Karpas-422 (cell line): ENCODE data around the gene NELL2. TPM values are rescaled to one million over a fixed set of nuclear protein-coding genes. Genes with fewer than 3 reads are reported as not detected.

Source experiments
- DNase-seq: peaks from one replicate; pipeline ENCODE4 v3.0.0-alpha.2; 2015
- H2AFZ ChIP-seq: fragments of 200-600 bp; sonication (generic); 2 replicates; pipeline ENCODE4 v1.6.1; 2014; ENCODE audit warnings: antibody characterized with exemption, low read length, mixed read lengths
- H3K27ac ChIP-seq: fragments of 200-600 bp; sonication (generic); 2 replicates; pipeline ENCODE4 v1.5.1; 2014; ENCODE audit warnings: mild to moderate bottlenecking, low read length, moderate library complexity
- H3K27me3 ChIP-seq: fragments of 200-600 bp; sonication (generic); 2 replicates; pipeline ENCODE4 v1.6.1; 2014; ENCODE audit warnings: low read length, mixed read lengths
- H3K36me3 ChIP-seq: fragments of 200-600 bp; sonication (generic); 2 replicates; pipeline ENCODE4 v1.6.1; 2014; ENCODE audit warnings: low read length, mixed read lengths; ENCODE audit not compliant: insufficient read depth
- H3K4me1 ChIP-seq: fragments of 200-600 bp; sonication (generic); 2 replicates; pipeline ENCODE4 v1.6.1; 2014; ENCODE audit warnings: mild to moderate bottlenecking, low read length, mixed read lengths
- H3K4me2 ChIP-seq: fragments of 200-600 bp; sonication (generic); 2 replicates; pipeline ENCODE4 v1.6.1; 2014; ENCODE audit warnings: low read length, low read depth, mild to moderate bottlenecking; ENCODE audit not compliant: poor library complexity, severe bottlenecking
- H3K4me3 ChIP-seq: fragments of 200-600 bp; sonication (generic); 2 replicates; pipeline ENCODE4 v1.5.1; 2014; ENCODE audit warnings: mild to moderate bottlenecking, antibody characterized with exemption, low read length, mixed read lengths
- H3K79me2 ChIP-seq: fragments of 200-600 bp; sonication (generic); 2 replicates; pipeline ENCODE4 v1.6.1; 2014; ENCODE audit warnings: mild to moderate bottlenecking, low read length, mixed read lengths
- H3K9ac ChIP-seq: fragments of 200-600 bp; sonication (generic); 2 replicates; pipeline ENCODE4 v1.6.0; 2014; ENCODE audit warnings: low read length
- H3K9me2 ChIP-seq: fragments of 200-600 bp; sonication (generic), shearing (Covaris generic); replicated peaks from 2 replicates; pipeline ENCODE4 v1.6.0; 2014; ENCODE audit warnings: mild to moderate bottlenecking, low read length, moderate library complexity; ENCODE audit not compliant: insufficient read depth
- H3K9me3 ChIP-seq: fragments of 300-700, 200-600 bp; sonication (generic); 2 replicates; pipeline ENCODE4 v1.6.1; 2014; ENCODE audit warnings: low read length, mixed read lengths
- H4K20me1 ChIP-seq: fragments of 200-600 bp; sonication (generic); 2 replicates; pipeline ENCODE4 v1.6.1; 2014; ENCODE audit warnings: mild to moderate bottlenecking, antibody characterized with exemption, low read length, low read depth; ENCODE audit not compliant: insufficient read depth
- total RNA-seq: library from RNA; depleted of rRNA; stranded (reverse); fragments of >200 nt; shearing (Covaris generic); gene quantifications from 2 replicates; pipeline ENCODE4 v1.2.3, GENCODE V29; 2014; ENCODE audit warnings: low replicate concordance

Gene NELL2
- total RNA-seq, 1 experiment from 2014 or later = 188 TPM

DNA sequence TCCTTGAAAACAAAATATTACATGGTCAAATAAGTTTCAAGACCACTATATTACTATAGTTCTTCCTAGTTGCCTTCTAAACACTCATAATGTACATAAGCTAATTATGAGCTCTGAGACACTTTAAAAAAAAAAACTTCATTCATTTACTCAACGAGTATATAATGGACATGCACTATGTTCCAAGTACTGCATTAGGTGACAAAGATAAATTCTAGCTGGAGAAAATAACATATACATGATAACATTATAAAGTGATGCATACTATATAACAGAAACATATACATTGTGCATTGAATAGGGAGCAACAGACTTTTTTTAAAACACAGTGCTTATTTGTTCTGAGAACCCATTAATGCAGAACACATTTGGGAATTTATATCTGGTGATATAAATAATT lies 202.3 kb downstream of the NELL2 start:
- H3K36me3 ChIP-seq = peaks cover 4% of the 10 kb centered on the region; the same call in 1 of the 2 replicates
- no peak for DNase-seq
- no peak overlapping the region for H3K4me3 ChIP-seq
- no peaks in the 10 kb centered on the region for H4K20me1 ChIP-seq
- no peak overlapping the region for H3K9ac ChIP-seq
- no peaks in the 10 kb centered on the region for H3K9me2 ChIP-seq
- H3K9me3 ChIP-seq = no peaks in the 10 kb centered on the region
- no peak overlapping the region for H2AFZ ChIP-seq
- H3K27me3 ChIP-seq = no peaks in the 10 kb centered on the region
- peak overlapping the region; percentile 4; the same call in 1 of the 2 replicates for H3K27ac ChIP-seq
- peaks cover 37% of the 10 kb centered on the region for H3K4me1 ChIP-seq
- H3K4me2 ChIP-seq = no peak overlapping the region
- H3K79me2 ChIP-seq = peaks cover 46% of the 10 kb centered on the region

DNA sequence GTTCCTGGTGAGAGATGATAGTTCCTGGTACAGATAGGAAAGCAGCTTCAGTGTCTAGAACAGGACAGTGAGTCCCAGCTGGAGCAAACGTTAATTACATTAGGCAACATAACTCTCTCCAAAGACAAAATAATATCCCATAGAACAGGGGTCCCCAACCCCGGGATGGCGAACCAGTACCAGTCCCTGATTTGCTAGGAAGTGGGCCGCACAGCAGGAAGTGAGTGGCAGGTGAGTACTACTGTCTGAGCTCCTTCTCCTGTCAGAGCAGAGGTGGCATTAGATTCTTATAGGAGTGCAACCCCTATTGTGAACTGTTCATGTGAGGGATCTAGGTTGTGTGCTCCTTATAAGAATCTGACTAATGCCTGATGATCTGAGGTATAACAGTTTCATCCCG lies 204.1 kb downstream of the NELL2 start:
- DNase-seq = no peak
- H3K9ac ChIP-seq = no peak overlapping the region
- peaks cover 4% of the 10 kb centered on the region; the same call in 1 of the 2 replicates for H3K36me3 ChIP-seq
- H3K4me2 ChIP-seq = no peak overlapping the region
- peaks cover 52% of the 10 kb centered on the region for H3K79me2 ChIP-seq
- H3K27ac ChIP-seq = no peak overlapping the region
- H3K9me2 ChIP-seq = no peaks in the 10 kb centered on the region
- no peaks in the 10 kb centered on the region for H3K9me3 ChIP-seq
- H2AFZ ChIP-seq = no peak overlapping the region; the same call in 1 of the 2 replicates
- peaks cover 19% of the 10 kb centered on the region for H3K4me1 ChIP-seq
- H4K20me1 ChIP-seq = no peaks in the 10 kb centered on the region
- no peak overlapping the region for H3K4me3 ChIP-seq
- H3K27me3 ChIP-seq = no peaks in the 10 kb centered on the region

DNA sequence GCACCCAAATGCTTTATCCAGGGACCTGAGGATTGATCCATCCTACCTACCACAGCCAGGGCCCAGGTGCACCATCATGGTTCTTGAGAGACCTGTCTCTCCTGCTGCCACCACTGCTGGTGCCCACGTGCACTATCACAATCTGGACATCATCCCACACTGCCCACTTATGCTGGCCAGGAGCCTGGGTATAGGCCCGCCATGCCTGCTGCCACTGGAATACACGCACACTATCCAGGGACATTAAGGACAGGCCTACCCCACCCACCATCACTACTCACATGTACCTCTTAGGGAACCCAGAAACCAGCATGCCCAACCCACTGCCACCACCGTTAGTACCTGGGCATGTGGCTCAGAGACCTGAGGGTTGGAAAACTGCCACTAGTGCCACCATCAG lies 207.7 kb downstream of the NELL2 start:
- H3K4me1 ChIP-seq = no peaks in the 10 kb centered on the region
- no peak for DNase-seq

DNA sequence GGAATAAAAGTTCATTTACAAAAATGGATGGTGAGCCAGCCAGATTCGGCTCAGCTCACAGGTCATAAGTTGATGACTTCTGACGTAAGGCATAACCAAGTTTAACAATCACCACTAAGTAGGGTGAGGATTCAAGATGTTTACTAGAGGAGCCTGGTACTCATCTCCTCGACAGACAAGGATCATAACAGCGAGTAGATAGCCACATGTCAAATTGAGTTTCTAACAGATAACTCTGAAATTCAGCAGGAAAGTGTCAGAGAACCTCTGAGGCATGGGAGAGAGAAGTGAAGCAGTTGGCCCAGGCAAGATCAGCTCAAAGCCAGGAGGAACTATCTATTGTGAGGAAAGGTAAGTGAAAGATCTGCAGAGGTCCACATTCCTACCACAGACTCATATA lies 208.7 kb downstream of the NELL2 start:
- Histone ChIP-seq H3K9ac (no peak overlapping the region), H2AFZ (no peak overlapping the region), H3K27me3 (no peaks in the 10 kb centered on the region), H3K27ac (no peak overlapping the region), H3K4me3 (no peak overlapping the region), H3K9me2 (no peaks in the 10 kb centered on the region), H3K9me3 (no peaks in the 10 kb centered on the region), H3K79me2 (peaks cover 35% of the 10 kb centered on the region), H3K36me3 (peaks cover 6% of the 10 kb centered on the region), H3K4me2 (no peak overlapping the region), H4K20me1 (no peaks in the 10 kb centered on the region), H3K4me1 (no peaks in the 10 kb centered on the region)
- DNase-seq = no peak

More for the DNA sequence above, 207.7 kb downstream of the NELL2 start:
- no peak overlapping the region for H3K4me2 ChIP-seq
- no peak overlapping the region for H3K4me3 ChIP-seq
- no peaks in the 10 kb centered on the region for H3K27me3 ChIP-seq
- H4K20me1 ChIP-seq = no peaks in the 10 kb centered on the region
- no peaks in the 10 kb centered on the region for H3K9me2 ChIP-seq
- no peaks in the 10 kb centered on the region for H3K9me3 ChIP-seq
- H3K36me3 ChIP-seq = peaks cover 4% of the 10 kb centered on the region; the same call in 1 of the 2 replicates
- no peak overlapping the region for H3K9ac ChIP-seq
- no peak overlapping the region for H2AFZ ChIP-seq
- H3K79me2 ChIP-seq = peaks cover 41% of the 10 kb centered on the region
- no peak overlapping the region for H3K27ac ChIP-seq

DNA sequence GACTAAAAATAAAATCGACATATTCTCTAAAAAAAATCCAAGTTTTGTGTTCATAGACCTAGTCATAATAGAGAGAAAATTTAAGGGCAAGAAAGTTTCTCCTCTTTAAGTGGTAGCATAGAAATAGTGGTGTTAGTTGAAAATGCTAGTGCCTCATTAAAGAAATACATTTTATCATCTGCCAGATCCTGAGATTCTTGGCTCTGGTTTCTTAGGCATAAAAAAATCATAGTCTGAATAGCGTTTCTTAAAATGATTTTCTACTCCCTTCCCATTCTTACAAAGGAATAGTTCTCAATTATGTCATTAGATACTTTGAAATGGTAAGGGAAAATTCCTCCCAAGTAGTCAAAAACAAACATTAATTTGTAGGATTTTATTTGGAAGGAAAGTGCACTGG lies 212.8 kb downstream of the NELL2 start:
- Histone ChIP-seq H3K27me3 (no peaks in the 10 kb centered on the region), H3K4me1 (0 out of 2 replicates have a peak, but pooled peaks cover 4% of the 10 kb centered on the region), H3K36me3 (peaks cover 14% of the 10 kb centered on the region), H3K4me2 (no peak overlapping the region), H3K9me3 (no peaks in the 10 kb centered on the region), H2AFZ (no peak overlapping the region), H3K9me2 (no peaks in the 10 kb centered on the region), H4K20me1 (no peaks in the 10 kb centered on the region), H3K9ac (no peak overlapping the region), H3K4me3 (no peak overlapping the region), H3K27ac (no peak overlapping the region), H3K79me2 (peaks cover 1% of the 10 kb centered on the region; the same call in 1 of the 2 replicates)
- DNase-seq = no peak

DNA sequence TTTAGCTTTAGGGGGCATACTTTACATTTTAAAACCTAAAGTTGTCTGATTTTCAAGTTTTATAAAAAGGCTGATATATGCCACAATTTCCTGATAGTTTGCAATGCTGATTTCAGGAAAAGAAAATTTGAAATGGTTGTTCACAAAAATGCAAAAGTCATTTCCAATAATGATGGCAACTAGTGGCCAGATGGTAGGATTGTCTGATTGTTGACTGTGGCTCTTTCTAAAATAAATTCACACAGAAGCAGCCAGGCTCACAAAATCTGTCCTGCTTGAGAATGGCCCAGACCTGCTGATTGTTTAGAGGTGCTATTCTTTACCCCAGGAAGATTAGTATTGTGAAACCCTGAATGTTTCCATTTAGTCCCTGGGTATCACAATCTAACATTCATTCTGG lies 220.3 kb downstream of the NELL2 start:
- H3K9me3 ChIP-seq = no peaks in the 10 kb centered on the region
- H2AFZ ChIP-seq = peak overlapping the region; percentile 1; the same call in 1 of the 2 replicates
- peaks cover 67% of the 10 kb centered on the region for H3K4me1 ChIP-seq
- H3K4me3 ChIP-seq = peak overlapping the region; percentile 40
- peak overlapping the region; percentile 99 for H3K27ac ChIP-seq
- peak overlapping the region; percentile 60 for H3K9ac ChIP-seq
- no peaks in the 10 kb centered on the region for H3K27me3 ChIP-seq
- peaks cover 10% of the 10 kb centered on the region for H3K36me3 ChIP-seq
- peak overlapping the region; percentile 73 for H3K4me2 ChIP-seq
- DNase-seq = peak; percentile 70
- peaks cover 9% of the 10 kb centered on the region; the same call in 1 of the 2 replicates for H3K79me2 ChIP-seq
- H3K9me2 ChIP-seq = no peaks in the 10 kb centered on the region
- no peaks in the 10 kb centered on the region for H4K20me1 ChIP-seq

DNA sequence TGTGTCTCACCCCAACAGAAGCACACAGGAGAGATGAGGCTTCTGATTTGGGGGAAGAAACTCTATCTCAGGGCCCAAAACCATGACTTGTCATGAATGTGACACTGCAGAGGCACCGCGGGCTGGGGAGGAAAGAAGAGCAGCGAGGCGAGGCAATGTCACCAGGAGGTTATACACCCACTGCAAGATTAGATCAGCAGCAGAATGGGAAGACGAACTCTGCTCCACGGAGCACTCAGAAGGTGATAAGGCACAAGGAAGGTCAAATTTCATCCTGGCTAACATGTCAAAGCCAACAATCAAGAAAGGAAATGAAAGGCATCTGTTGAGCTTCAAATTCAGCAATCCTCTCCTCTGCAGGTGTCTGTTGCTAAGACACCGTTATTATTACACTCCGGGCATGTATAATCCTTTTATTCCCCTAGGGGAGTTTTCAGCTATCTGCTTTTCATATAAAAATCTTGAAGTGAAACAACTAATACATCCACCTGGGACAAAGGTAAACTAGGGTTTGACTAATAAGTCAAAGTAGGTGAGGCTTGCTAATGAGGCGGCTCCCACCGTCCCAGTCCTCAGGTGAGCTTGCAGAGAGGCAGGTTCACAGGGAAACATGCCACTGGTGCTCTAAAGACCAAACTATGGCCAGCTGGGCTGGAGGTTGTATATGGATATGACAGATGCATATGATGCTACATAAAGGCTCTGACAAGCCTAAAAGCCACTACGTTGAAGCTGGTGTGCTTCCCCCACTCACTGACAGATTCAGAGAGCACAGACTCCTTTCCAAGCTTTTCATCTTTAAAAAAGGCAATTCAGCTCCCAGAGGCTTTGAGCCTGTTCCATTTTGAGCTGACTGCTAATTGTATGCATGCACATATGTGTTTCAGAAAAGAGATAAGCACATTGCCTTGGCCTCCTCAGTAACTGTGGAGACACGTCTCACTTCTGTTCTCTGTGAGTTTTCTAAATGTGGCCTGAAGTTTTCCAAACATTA lies 221.2 kb downstream of the NELL2 start:
- H4K20me1 ChIP-seq = no peaks in the 10 kb centered on the region
- peak overlapping the region; percentile 77 for H3K9ac ChIP-seq
- no peaks in the 10 kb centered on the region for H3K9me2 ChIP-seq
- no peaks in the 10 kb centered on the region for H3K27me3 ChIP-seq
- H3K4me3 ChIP-seq = peak overlapping the region; percentile 44
- peaks cover 76% of the 10 kb centered on the region for H3K4me1 ChIP-seq
- DNase-seq = peak; percentile 97
- H3K36me3 ChIP-seq = peaks cover 4% of the 10 kb centered on the region
- peaks cover 11% of the 10 kb centered on the region; the same call in 1 of the 2 replicates for H3K79me2 ChIP-seq
- H2AFZ ChIP-seq = no peak overlapping the region
- H3K9me3 ChIP-seq = no peaks in the 10 kb centered on the region
- H3K4me2 ChIP-seq = peak overlapping the region; percentile 73
- H3K27ac ChIP-seq = peak overlapping the region; percentile 99

DNA sequence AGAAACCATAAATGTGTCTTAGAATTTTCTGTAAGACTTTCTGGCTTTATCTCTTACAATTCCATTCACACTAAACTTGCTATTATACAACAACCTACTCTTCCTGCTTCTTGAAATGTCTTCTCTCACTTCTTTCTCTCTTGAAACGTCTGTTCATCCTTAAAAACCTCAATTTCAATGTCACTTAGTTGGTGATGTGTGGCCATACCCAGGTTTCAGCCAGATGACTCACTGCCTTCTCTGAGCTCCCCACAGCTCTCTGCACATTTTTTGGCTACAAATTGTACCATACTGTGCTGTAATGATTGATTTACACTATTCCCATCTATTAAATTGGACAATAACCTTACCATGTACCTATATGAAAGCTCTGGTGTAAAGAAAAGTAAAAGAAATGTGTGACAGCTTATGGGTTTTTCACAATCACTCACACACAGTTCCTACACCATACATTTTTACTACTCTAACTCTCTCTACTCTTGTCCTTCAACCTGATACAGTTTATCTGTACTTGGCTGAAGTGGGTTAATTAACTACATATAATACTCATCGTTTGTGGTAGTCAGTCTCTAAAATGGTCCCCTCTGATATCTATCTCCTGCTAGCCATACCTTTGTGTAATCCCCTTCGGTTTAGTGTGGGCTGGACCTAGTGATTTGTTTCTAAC lies 222.1 kb downstream of the NELL2 start:
- Histone ChIP-seq H3K4me1 (peaks cover 80% of the 10 kb centered on the region), H3K36me3 (no peaks in the 10 kb centered on the region), H2AFZ (no peak overlapping the region), H3K4me2 (peak overlapping the region; percentile 73), H3K27me3 (no peaks in the 10 kb centered on the region), H3K4me3 (peak overlapping the region; percentile 44), H4K20me1 (no peaks in the 10 kb centered on the region), H3K79me2 (peaks cover 11% of the 10 kb centered on the region; the same call in 1 of the 2 replicates), H3K9me2 (no peaks in the 10 kb centered on the region), H3K9ac (peak overlapping the region; percentile 77), H3K27ac (peak overlapping the region; percentile 99), H3K9me3 (no peaks in the 10 kb centered on the region)
- peak; percentile 75 for DNase-seq
